CD4-positive, alpha-beta T cell treated with Interferon alpha-2 for 1 hour (primary cell): ENCODE measurements around the gene GRK5.
"Not testable (repeated sequence)": the region's sequence is repeated elsewhere in the genome, so short reads cannot be mapped to it uniquely, and the experiment has no call there.

ENCODE experiments used
- DNase-seq, 2 donors: peaks; one replicate each; pipeline ENCODE4 v3.0.0-alpha.2; 2020 to 2022

The GRK5 gene

GRCh38 chr10:119222966-119223386 is 15.6 kb downstream of the GRK5 start:
- no peak for DNase-seq

GRCh38 chr10:119225083-119225658 is 17.8 kb downstream of the GRK5 start:
- no peak for DNase-seq

GRCh38 chr10:119227825-119228224 is 20.5 kb downstream of the GRK5 start:
- no peak for DNase-seq

- no peak for DNase-seq
These were observed 24.3 kb downstream of the GRK5 start for GRCh38 chr10:119231654-119232053.

- DNase-seq = not testable (repeated sequence)
These were observed 25.1 kb downstream of the GRK5 start for GRCh38 chr10:119232439-119232838.

GRCh38 chr10:119233123-119233820 is 25.9 kb downstream of the GRK5 start:
- no peak for DNase-seq

- DNase-seq = no peak
These were observed 26.4 kb downstream of the GRK5 start for GRCh38 chr10:119233821-119234220.

- DNase-seq = no peak
These were observed 28.0 kb downstream of the GRK5 start for GRCh38 chr10:119235356-119235755.

- DNase-seq = no peak
These were observed 30.5 kb downstream of the GRK5 start for GRCh38 chr10:119237722-119238436.

- no peak for DNase-seq
These were observed 31.2 kb downstream of the GRK5 start for GRCh38 chr10:119238577-119238976.

- not testable (repeated sequence) for DNase-seq
These were observed 31.6 kb downstream of the GRK5 start for GRCh38 chr10:119239015-119239414.

GRCh38 chr10:119239630-119240029 is 32.3 kb downstream of the GRK5 start:
- DNase-seq = not testable (repeated sequence)

GRCh38 chr10:119241066-119241465 is 33.7 kb downstream of the GRK5 start:
- no peak for DNase-seq

- DNase-seq = no peak
These were observed 34.8 kb downstream of the GRK5 start for GRCh38 chr10:119242186-119242585.

- no peak for DNase-seq
These were observed 36.1 kb downstream of the GRK5 start for GRCh38 chr10:119243488-119243887.

- DNase-seq = no peak
These were observed 36.6 kb downstream of the GRK5 start for GRCh38 chr10:119243967-119244366.

GRCh38 chr10:119245272-119245671 is 37.9 kb downstream of the GRK5 start:
- DNase-seq = no peak

- no peak for DNase-seq
These were observed 39.6 kb downstream of the GRK5 start for GRCh38 chr10:119246862-119247549.

GRCh38 chr10:119247550-119247894 is 40.2 kb downstream of the GRK5 start:
- no peak for DNase-seq

- DNase-seq = no peak
These were observed 40.8 kb downstream of the GRK5 start for GRCh38 chr10:119248184-119248583.

GRCh38 chr10:119248681-119249080 is 41.3 kb downstream of the GRK5 start:
- no peak for DNase-seq

- no peak for DNase-seq
These were observed 43.4 kb downstream of the GRK5 start for GRCh38 chr10:119250641-119251314.

GRCh38 chr10:119251315-119251708 is 43.9 kb downstream of the GRK5 start:
- no peak for DNase-seq
